CD14-positive monocyte (primary cell): ENCODE results near the gene FKBP9. TPM values are rescaled to one million over a fixed set of nuclear protein-coding genes. Genes with fewer than 3 reads are reported as not detected.
A peak's percentile ranks its signal among the peaks of the same experiment; 100 is the strongest.

ENCODE experiments used
- DNase-seq, 3 donors: peaks; one replicate each; pipeline ENCODE4 v3.0.0-alpha.2; 2011 to 2022
- H2AFZ ChIP-seq: 2 replicates; pipeline ENCODE4 v1.6.0; 2012; ENCODE audit warnings: mild to moderate bottlenecking, low read depth, low read length, inconsistent platforms; ENCODE audit not compliant: insufficient read depth, poor library complexity, severe bottlenecking
- H3K27ac ChIP-seq, 2 donors: 1 replicate in 1 of 2; 2 replicates in 1 of 2; pipeline ENCODE4 v1.5.1; 2012 to 2013; ENCODE audit warnings: low read length in 2 of 2, control low read depth in 1 of 2, inconsistent platforms in 1 of 2, low read depth in 1 of 2, mild to moderate bottlenecking in 1 of 2
- H3K27me3 ChIP-seq, 2 donors: one replicate each; pipeline versions ENCODE4 v1.6.0 to v1.6.1; 2011 to 2013; ENCODE audit warnings: low read length in 2 of 2; ENCODE audit not compliant: control insufficient read depth in 2 of 2, insufficient read depth in 2 of 2
- H3K36me3 ChIP-seq, 2 donors: replicated peaks in 1 of 2; 1 replicate in 1 of 2; 2 replicates in 1 of 2; pipeline versions ENCODE4 v1.5.1 to v1.6.1; 2012 to 2013; ENCODE audit warnings: low read length in 2 of 2, control low read depth in 1 of 2, inconsistent platforms in 1 of 2, mild to moderate bottlenecking in 1 of 2; ENCODE audit not compliant: insufficient read depth in 2 of 2, control insufficient read depth in 1 of 2
- H3K4me1 ChIP-seq, 2 donors: 1 replicate in 1 of 2; 2 replicates in 1 of 2; pipeline versions ENCODE4 v1.5.1 to v1.6.1; 2012 to 2013; ENCODE audit warnings: low read length in 2 of 2, control low read depth in 1 of 2, inconsistent platforms in 1 of 2, mild to moderate bottlenecking in 1 of 2, moderate library complexity in 1 of 2; ENCODE audit not compliant: insufficient read depth in 2 of 2, control insufficient read depth in 1 of 2
- H3K4me2 ChIP-seq: replicated peaks from 2 replicates; pipeline ENCODE3; 2012; ENCODE audit warnings: low read length, moderate library complexity, mild to moderate bottlenecking; ENCODE audit not compliant: poor library complexity, severe bottlenecking; ENCODE audit errors: extremely low read depth
- H3K4me3 ChIP-seq, 3 experiments: fragments of 200-600 bp in 1 of 3; sonication (generic) in 1 of 3; replicated peaks in 1 of 3; 1 replicate in 2 of 3; 2 replicates in 1 of 3; pipeline ENCODE4 v1.5.1; 2011 to 2013; ENCODE audit warnings: low read length in 3 of 3, mild to moderate bottlenecking in 3 of 3, control low read depth in 2 of 3, low read depth in 2 of 3, inconsistent platforms in 1 of 3, moderate library complexity in 1 of 3
- H3K79me2 ChIP-seq: 2 replicates; pipeline ENCODE4 v1.6.0; 2012; ENCODE audit warnings: mild to moderate bottlenecking, control low read depth, inconsistent platforms, low read length, moderate library complexity; ENCODE audit not compliant: insufficient read depth
- H3K9ac ChIP-seq: 2 replicates; pipeline ENCODE4 v1.6.0; 2017; ENCODE audit warnings: low read length, mild to moderate bottlenecking; ENCODE audit not compliant: insufficient read depth, poor library complexity, severe bottlenecking
- H3K9me3 ChIP-seq, 2 donors: replicated peaks in 1 of 2; 1 replicate in 1 of 2; 2 replicates in 1 of 2; pipeline versions ENCODE4 v1.5.1 to v1.6.1; 2012 to 2013; ENCODE audit warnings: low read length in 2 of 2, control low read depth in 1 of 2; ENCODE audit not compliant: control insufficient read depth in 1 of 2, insufficient read depth in 1 of 2
- H4K20me1 ChIP-seq: 2 replicates; pipeline ENCODE4 v1.6.0; 2012; ENCODE audit warnings: mild to moderate bottlenecking, low read length, control low read depth, moderate library complexity; ENCODE audit not compliant: insufficient read depth
- H3K27ac Mint-ChIP-seq, 7 donors: one replicate each; pipeline ENCODE4 v1.8.0; 2020; ENCODE audit warnings: mild to moderate bottlenecking in 7 of 7, mixed read lengths in 7 of 7, moderate library complexity in 6 of 7, inconsistent platforms in 2 of 7
- H3K27me3 Mint-ChIP-seq, 3 donors: one replicate each; pipeline ENCODE4 v1.8.0; 2021 to 2022; ENCODE audit warnings: low read depth in 3 of 3, mild to moderate bottlenecking in 3 of 3, mixed read lengths in 3 of 3, moderate library complexity in 3 of 3, inconsistent platforms in 1 of 3
- H3K36me3 Mint-ChIP-seq, 2 donors: one replicate each; pipeline ENCODE4 v1.8.0; 2020; ENCODE audit warnings: mixed read lengths in 2 of 2, inconsistent platforms in 1 of 2, mild to moderate bottlenecking in 1 of 2
- H3K4me1 Mint-ChIP-seq: one replicate; pipeline ENCODE4 v1.8.0; 2020; ENCODE audit warnings: mild to moderate bottlenecking, mixed read lengths
- H3K4me3 Mint-ChIP-seq, 2 donors: one replicate each; pipeline ENCODE4 v1.8.0; 2020; ENCODE audit warnings: mild to moderate bottlenecking in 2 of 2, mixed read lengths in 2 of 2, moderate library complexity in 1 of 2
- H3K9me3 Mint-ChIP-seq, 7 donors: one replicate each; pipeline ENCODE4 v1.8.0; 2020 to 2022; ENCODE audit warnings: mixed read lengths in 7 of 7, mild to moderate bottlenecking in 6 of 7, moderate library complexity in 6 of 7, inconsistent platforms in 2 of 7
- CTCF ChIP-seq: fragments of 200-600 bp; IDR thresholded peaks from one replicate; pipeline ENCODE4 v1.8.0; 2022; ENCODE audit warnings: antibody characterized with exemption, mild to moderate bottlenecking
- WGBS: methylation state at CpG from one replicate; pipeline ENCODE4 v1.1.5; 2013; ENCODE audit warnings: missing lambda C conversion rate; ENCODE audit not compliant: insufficient coverage; 5-methylcytosine and 5-hydroxymethylcytosine counted together
- intact Hi-C, 2 donors: fragments of 100-400 bp; cut with micrococcal nuclease; formaldehyde crosslinking; loops; one replicate each; pipeline versions ENCODE4 v1.15.0 to v1.15.1; 2023
- polyA plus RNA-seq, 3 donors: library from polyadenylated mRNA; depleted of rRNA in 1 of 3; unstranded in 2 of 3; stranded (reverse) in 1 of 3; fragments of 300-500 nt in 2 of 3; fragments of >200 nt in 1 of 3; fragmentation: Illumina TruSeq in 2 of 3; gene quantifications; 1 replicate in 2 of 3; 2 replicates in 1 of 3; pipeline ENCODE4 v1.2.3, GENCODE V29; 2012 to 2021

The FKBP9 gene
- polyA plus RNA-seq, 3 donors = 2.9 to 5.6 (median 4.2) TPM

- Mint-ChIP-seq H3K9me3 (no peaks in the 10 kb centered on the region), H3K4me3 (no peak overlapping the region), H3K27me3 (no peaks in the 10 kb centered on the region), H3K4me1 (peaks cover 42% of the 10 kb centered on the region), H3K27ac (peak overlapping the region in 6 of 7 donors; percentile 2 to 67 (median 30)), H3K36me3 (no peaks in the 10 kb centered on the region)
- Histone ChIP-seq H3K9me3 (no peaks in the 10 kb centered on the region), H3K4me2 (no peak overlapping the region), H3K4me3 (no peak overlapping the region), H3K4me1 (peaks cover 30 to 50% of the 10 kb centered on the region in 2 donors), H2AFZ (no peak overlapping the region), H3K36me3 (no peaks in the 10 kb centered on the region), H4K20me1 (peaks cover 33% of the 10 kb centered on the region), H3K27ac (peak overlapping the region; percentile 20 to 23), H3K27me3 (no peaks in the 10 kb centered on the region), H3K79me2 (peaks cover 100% of the 10 kb centered on the region), H3K9ac (no peak overlapping the region)
- no peak for DNase-seq
- 97% methylated on average over 4 of the region's 6 CpGs for WGBS
- intact Hi-C loops = no loop called here
- TF ChIP-seq CTCF = no peak
Observed at GRCh38 chr7:33043501-33044400, 86.5 kb downstream of the FKBP9 start.

GRCh38 chr7:33044401-33044718 is 87.1 kb downstream of the FKBP9 start:
- H3K4me3 Mint-ChIP-seq = no peak overlapping the region
- H3K4me2 ChIP-seq = no peak overlapping the region
- H3K4me1 ChIP-seq = peaks cover 33 to 50% of the 10 kb centered on the region in 2 donors
- H3K79me2 ChIP-seq = peaks cover 100% of the 10 kb centered on the region
- no peak overlapping the region for H3K4me3 ChIP-seq
- no peak overlapping the region for H3K9ac ChIP-seq
- peak overlapping the region in 3 of 7 donors; percentile 2 to 28 (median 23) for H3K27ac Mint-ChIP-seq
- no peak overlapping the region for H3K27ac ChIP-seq
- peaks cover 42% of the 10 kb centered on the region for H3K4me1 Mint-ChIP-seq
- WGBS = no CpG with 5 or more reads among the region's 3 CpGs
- intact Hi-C loops = no loop called here
- no peak overlapping the region for H2AFZ ChIP-seq
- no peak for TF ChIP-seq CTCF
- DNase-seq = no peak
- peaks cover 33% of the 10 kb centered on the region for H4K20me1 ChIP-seq
- no peaks in the 10 kb centered on the region for H3K27me3 ChIP-seq
- H3K9me3 ChIP-seq = no peaks in the 10 kb centered on the region
- H3K27me3 Mint-ChIP-seq = no peaks in the 10 kb centered on the region
- H3K36me3 ChIP-seq = no peaks in the 10 kb centered on the region
- no peaks in the 10 kb centered on the region for H3K9me3 Mint-ChIP-seq
- H3K36me3 Mint-ChIP-seq = no peaks in the 10 kb centered on the region
